Stimulated activated CD4-positive, alpha-beta T cell treated with anti-CD3 and anti-CD28 coated beads, Interleukin-15, amount 100 ng/mL, for 1 hour (primary cell): ENCODE measurements around the gene ZBTB7A.
"Not testable (repeated sequence)": the region's sequence is repeated elsewhere in the genome, so short reads cannot be mapped to it uniquely, and the experiment has no call there.

Source experiments
- DNase-seq, 2 donors: peaks; one replicate each; pipeline ENCODE4 v3.0.0-alpha.2; 2020; ENCODE audit warnings: low read depth in 1 of 2, low spot score in 1 of 2

The ZBTB7A gene

GRCh38 chr19:4016903-4017638 lies 49.6 kb downstream of the ZBTB7A start:
- no peak for DNase-seq

- no peak for DNase-seq
Observed at GRCh38 chr19:4016486-4016885, 50.2 kb downstream of the ZBTB7A start.

GRCh38 chr19:4015705-4016402 lies 50.8 kb downstream of the ZBTB7A start:
- no peak for DNase-seq

- peak in 1 of 2 donors; percentile 28 for DNase-seq
Observed at GRCh38 chr19:4014541-4015491, 51.9 kb downstream of the ZBTB7A start.

- no peak for DNase-seq
Observed at GRCh38 chr19:4013886-4014540, 52.7 kb downstream of the ZBTB7A start.

- no peak for DNase-seq
Observed at GRCh38 chr19:4012975-4013634, 53.6 kb downstream of the ZBTB7A start.

- no peak for DNase-seq
Observed at GRCh38 chr19:4012092-4012974, 54.4 kb downstream of the ZBTB7A start.

GRCh38 chr19:4011430-4011829 lies 55.3 kb downstream of the ZBTB7A start:
- not testable (repeated sequence) for DNase-seq

GRCh38 chr19:4010808-4011110 lies 55.9 kb downstream of the ZBTB7A start:
- no peak for DNase-seq

- no peak for DNase-seq
Observed at GRCh38 chr19:4009990-4010807, 56.5 kb downstream of the ZBTB7A start.

GRCh38 chr19:4007836-4008539 lies 58.7 kb downstream of the ZBTB7A start:
- DNase-seq = no peak

- peak; percentile 90 to 92 for DNase-seq
Observed at GRCh38 chr19:4007021-4007835, 59.5 kb downstream of the ZBTB7A start, which contains the start of gene PIAS4. Gene PIAS4 (plus strand): TSS chr19:4007736. CDS start chr19:4007761, 25 bp downstream.

- not testable (repeated sequence) for DNase-seq
Observed at GRCh38 chr19:4005436-4005835, 61.3 kb downstream of the ZBTB7A start.

GRCh38 chr19:4000798-4001197 lies 65.9 kb downstream of the ZBTB7A start:
- DNase-seq = not testable (repeated sequence)

- not testable (repeated sequence) for DNase-seq
Observed at GRCh38 chr19:3998667-3999412, 67.9 kb downstream of the ZBTB7A start.

GRCh38 chr19:3995607-3996006 lies 71.1 kb downstream of the ZBTB7A start:
- no peak for DNase-seq
